GM19328 (cell line): ENCODE data around the gene BMI1.
"Not testable (repeated sequence)": the region's sequence is repeated elsewhere in the genome, so short reads cannot be mapped to it uniquely, and the experiment has no call there.

ENCODE experiments used
- ATAC-seq: cut with Tn5 transposase; IDR thresholded peaks from one replicate; pipeline ENCODE4 v1.9.1; 2021; ENCODE audit warnings: mild to moderate bottlenecking, moderate library complexity; ENCODE audit not compliant: unreplicated experiment

BMI1 gene

GRCh38 chr10:22338931-22339330 is 18.0 kb downstream of the BMI1 start:
- ATAC-seq: no peak

- no peak for ATAC-seq
Observed at GRCh38 chr10:22339761-22340328, 18.9 kb downstream of the BMI1 start.

DNA sequence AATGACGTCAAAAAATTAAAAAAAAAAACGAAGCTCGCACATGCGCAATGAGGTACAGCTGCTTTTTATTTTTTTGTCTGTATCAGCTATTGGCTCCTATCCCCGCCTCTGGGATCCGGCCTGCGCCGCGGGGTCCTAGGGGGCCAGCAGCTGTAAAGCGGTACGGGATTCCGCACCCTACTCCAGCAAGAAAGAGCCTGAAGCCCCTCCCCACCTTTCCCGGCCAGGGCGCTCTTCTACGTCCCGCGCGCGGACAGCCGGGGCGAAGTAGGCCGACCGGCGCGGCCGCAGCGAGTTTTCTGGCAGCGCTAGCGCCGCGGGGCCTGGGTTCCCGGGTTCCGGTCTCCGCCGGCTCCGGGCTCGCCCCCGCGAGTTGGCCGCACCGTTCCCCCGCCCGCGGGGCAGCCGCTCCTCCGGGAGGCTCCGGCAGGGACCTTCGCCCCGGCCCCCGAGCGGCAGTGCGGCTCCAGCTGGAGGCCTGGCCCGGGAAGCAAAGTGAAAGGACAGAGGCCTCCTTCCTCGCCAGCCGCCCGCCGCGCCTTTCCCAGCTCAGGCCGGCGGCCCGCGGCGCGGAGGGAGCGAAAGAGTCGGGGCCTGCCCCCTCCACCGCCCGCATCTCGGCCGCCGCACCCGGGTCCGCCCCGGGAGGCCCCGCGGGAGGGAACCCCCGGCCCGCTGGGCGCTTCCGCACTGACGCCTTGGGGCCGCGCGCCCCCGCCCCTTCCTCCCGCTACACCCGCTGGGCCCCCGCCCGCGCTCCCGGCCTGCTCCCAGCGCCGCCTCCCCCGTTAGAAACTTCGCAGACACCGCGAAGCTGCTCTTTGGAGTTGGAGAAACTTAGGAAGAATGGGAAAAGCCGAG is 19.7 kb downstream of the BMI1 start:
- peak; percentile 41 for ATAC-seq

DNA sequence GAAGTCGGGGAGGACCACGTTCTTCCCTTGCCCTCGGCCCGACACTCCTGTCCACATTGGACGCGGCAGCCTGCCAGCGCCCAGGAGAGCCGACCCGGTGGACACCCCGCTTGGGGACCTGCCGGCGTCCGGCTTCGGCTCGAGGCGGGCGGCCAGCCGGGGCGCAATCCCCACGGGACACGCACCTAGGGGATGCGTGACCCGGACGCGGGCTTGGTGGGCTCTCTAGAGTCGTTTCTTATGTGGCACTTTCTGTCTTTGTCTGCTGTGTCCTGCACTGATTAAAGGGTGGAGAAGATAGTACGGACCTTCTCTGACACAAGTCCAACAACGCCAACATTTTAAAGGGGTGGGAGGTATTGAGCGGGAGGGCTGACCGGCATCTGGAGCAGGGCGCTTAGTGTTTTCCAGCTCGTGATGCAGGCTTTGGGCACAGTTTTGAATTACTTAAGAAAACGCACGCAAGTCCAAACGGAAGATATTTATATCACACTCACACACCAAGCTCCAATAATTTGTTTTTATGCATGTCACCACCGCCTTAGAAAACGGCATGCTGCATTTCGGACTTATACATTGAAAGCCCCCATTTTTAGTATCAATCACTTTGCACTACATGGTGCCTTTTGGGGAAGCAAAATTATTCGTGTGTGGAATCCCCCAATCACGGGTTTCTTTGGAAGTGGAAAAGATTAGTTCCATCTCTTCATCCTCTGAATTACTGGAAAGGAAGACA is 20.5 kb downstream of the BMI1 start:
- ATAC-seq: peak; percentile 4

DNA sequence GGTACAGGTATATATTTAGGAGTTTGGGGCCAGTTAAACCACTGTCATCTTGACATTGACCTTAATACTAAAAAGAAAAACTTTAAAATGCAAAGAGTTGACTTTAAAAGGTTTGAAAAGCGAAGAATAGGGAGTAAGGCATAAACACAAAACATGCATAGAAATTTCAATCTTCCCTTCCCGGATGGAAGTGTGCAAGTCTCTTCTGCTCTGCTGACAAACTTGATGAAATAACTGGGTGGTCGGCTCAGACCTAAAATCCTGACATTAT is 21.0 kb downstream of the BMI1 start:
- ATAC-seq: no peak

DNA sequence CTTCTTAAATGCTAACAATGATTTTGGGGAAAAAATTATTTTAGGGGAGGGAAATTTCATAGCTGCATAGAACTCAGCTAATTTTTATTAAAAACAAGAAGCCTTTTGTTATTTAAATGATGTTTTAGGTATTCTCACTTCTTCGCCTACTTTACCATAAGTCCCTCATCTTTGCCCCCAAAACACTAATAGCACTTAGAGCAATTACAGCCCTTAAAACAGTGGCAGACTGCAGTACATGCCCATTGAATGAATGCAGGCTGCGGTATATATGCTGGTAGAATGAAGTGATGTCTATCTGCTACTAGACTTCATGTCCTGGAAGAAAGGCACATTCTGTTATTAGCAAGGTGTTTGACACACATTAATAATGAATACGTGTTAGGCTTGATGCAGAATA is 21.5 kb downstream of the BMI1 start:
- no peak for ATAC-seq

DNA sequence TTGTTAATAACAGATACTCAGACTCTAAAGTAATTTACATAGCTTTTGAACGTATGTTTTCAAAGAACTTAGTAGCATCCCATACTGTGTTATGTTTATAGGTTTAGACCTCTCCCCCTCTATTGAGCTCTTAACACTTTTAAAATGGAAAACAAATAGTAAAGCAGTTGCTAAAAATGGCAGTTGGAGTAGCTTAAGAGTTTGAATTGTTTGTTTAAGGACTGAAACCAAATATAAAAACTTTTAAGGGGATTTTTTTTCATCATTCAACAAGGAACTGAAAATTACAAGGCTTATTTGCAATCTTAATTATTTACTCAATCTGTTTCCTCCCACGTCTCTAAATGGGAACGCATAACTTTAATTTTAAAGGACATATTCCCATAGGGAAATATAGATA is 22.8 kb downstream of the BMI1 start:
- ATAC-seq: no peak

DNA sequence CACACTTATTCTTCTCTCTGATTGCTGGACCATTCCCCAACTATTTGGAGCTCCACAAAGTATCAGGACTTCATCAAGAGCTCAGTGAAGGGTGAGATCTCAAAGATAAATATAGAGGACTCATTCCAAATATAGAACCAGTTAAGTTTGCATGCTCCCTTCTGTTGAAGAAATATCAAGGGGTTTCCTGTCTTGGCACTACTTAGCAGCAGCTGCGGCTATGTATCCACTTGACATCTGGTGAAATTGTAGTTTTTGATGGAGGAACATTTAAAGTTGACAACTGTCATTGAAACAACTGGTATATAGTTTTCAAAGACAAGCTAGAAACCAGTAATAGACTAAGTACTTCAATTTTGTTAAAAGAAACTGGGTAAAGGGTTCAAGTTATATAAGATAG is 23.4 kb downstream of the BMI1 start:
- ATAC-seq: no peak

- no peak for ATAC-seq
Observed at GRCh38 chr10:22344781-22345300, 23.9 kb downstream of the BMI1 start.

DNA sequence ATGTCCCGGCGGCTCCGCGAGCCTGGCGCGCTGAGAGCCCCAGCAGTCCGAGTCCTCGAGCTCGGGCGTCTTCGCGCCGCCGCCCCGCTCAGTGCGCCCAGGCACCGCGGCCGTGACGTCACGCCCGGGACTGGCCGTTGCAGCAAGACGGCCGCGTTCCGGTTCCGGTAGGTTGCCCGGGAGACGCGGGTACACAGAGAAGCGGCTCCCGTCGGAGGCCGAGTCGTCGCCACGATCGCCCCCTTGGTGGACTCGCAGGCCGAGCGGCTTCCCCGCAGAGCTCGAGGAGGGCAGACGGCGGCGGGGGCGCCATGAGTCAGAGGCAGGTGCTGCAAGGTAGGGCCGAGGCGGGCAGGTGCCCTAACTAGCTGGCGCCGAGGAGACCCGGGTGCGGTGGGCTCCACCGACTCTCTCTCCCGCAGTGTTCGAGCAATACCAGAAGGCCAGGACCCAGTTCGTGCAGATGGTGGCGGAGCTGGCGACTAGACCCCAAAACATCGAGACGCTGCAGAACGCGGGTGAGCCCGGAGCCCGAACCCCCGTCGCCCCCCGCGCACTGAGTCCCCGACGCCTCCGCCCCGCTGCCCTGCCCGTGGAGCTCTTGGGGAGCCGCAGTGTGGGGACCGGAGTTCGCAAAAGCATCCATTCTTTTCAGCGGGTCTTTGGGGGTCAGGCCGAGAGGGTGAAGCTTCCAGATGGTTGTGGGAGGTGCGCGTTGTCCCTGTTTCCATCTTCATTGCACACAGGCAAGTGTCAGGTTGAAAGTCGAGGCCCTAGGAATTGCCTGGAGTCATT is 24.6 kb downstream of the BMI1 start, which contains the start of gene SPAG6:
SPAG6 (plus strand) TSS at position 196 of the 795 bp plus-strand sequence; CDS start at position 312, 116 bp downstream.
- no peak for ATAC-seq

GRCh38 chr10:22346096-22346661 is 25.3 kb downstream of the BMI1 start:
- no peak for ATAC-seq

DNA sequence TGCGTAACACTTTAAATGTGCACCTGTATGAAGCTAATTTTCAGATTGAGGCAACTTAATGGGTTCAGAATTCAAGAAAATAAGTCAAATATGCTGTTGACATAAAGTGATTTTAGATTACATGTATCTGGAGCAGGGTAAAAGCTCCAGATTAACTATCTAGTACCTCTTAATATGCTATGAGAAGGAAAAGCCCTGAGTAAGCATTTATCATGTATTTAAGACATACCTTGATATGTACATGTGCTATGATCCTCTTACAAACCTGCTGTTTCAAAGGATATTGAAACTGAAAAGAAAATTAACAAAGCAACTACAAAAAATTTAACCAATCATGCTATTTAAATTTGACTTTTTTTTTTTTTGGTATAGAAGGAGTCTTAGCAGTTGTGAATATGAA is 28.9 kb downstream of the BMI1 start:
- ATAC-seq: no peak

DNA sequence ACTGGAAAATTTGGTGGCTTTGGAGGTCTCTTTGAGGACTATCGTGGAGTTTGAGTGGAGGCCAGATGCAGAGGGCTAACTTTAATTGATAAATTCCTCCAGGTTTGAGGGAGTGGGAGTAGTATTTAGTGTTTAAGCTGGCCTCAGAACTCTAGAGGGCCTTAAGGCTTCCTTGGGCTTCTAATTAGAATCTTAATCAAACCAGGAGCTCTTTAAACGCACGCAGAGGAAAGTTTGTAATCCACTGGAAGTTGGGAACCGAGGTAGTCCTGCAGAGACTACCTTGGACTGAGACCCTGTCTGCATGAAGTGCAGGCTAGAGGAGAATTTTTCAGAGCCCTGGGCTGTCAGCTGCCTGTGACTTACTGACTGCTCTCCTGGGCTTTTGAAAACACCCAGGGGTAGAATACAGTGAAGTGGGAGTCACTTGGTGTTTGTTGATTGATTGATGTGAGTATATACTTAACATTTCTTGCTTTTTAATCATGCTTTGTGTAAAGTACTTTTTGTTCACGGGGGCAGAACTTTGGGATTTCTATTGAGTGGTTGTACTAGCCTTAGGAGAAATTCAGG is 30.3 kb downstream of the BMI1 start:
- no peak for ATAC-seq

- no peak for ATAC-seq
Observed at GRCh38 chr10:22356324-22356873, 35.5 kb downstream of the BMI1 start.

DNA sequence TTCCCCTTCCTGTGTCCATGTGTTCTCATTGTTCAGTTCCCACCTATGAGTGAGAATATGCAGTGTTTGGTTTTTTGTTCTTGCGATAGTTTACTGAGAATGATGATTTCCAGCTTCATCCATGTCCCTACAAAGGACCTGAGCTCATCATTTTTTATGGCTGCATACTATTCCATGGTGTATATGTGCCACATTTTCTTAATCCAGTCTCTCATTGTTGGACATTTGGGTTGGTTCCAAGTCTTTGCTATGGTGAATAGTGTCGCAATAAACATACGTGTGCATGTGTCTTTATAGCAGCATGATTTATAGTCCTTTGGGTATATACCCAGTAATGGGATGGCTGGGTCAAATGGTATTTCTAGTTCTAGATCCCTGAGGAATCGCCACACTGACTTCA is 36.9 kb downstream of the BMI1 start:
- ATAC-seq: not testable (repeated sequence)

DNA sequence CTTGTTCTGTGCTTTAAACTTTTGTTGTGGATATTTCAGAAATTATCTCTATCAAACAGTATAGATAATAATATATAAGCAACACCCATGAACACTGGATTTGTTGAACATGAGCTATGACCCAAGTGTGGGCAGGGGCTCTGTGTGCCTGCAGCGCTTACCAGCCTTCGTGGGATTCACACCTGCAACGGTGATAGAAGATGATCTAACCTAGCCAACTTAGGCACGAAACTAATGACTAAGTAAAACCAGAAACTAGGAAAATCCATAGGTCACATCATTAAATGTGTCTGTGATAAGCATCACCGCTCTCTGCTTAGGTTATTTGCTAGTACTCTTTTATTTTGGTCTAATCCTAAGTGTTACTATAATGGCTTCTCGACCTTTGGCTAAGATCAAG is 42.4 kb downstream of the BMI1 start:
- no peak for ATAC-seq

- ATAC-seq: no peak
Observed at GRCh38 chr10:22364407-22365140, 43.7 kb downstream of the BMI1 start.

DNA sequence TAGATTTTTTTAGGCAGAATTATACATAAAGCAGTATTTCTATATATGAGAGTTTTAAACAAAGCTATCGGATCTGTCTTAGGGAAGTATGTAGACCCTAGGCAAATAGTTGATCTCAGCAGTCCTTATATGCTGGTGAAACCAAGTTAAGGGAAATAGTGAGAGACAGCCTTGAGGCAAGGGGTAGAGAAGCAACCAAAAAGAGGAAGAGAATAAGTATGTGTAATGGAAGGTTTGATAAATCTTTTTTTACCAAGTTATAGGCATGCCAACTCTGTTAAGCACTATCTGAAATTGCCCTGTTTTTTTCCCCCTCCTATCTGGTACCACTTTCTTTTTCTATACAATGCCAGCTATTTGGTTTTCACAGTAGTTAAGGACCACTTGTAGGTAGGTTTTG is 44.3 kb downstream of the BMI1 start:
- peak; percentile 52 for ATAC-seq
